HUES64 (cell line): ENCODE data around the gene ST8SIA5.

Source experiments
- H3K27ac ChIP-seq: 2 replicates; pipeline ENCODE4 v1.7.0; 2013; ENCODE audit warnings: low read depth, low read length, inconsistent platforms
- H3K27me3 ChIP-seq: 2 replicates; pipeline ENCODE4 v1.6.1; 2013; ENCODE audit warnings: mild to moderate bottlenecking, low read length; ENCODE audit not compliant: insufficient read depth
- H3K36me3 ChIP-seq: 2 replicates; pipeline ENCODE4 v1.6.1; 2013; ENCODE audit warnings: mild to moderate bottlenecking, low read length; ENCODE audit not compliant: insufficient read depth
- H3K4me1 ChIP-seq: 2 replicates; pipeline ENCODE4 v1.6.1; 2013; ENCODE audit warnings: mild to moderate bottlenecking, low read length, moderate library complexity; ENCODE audit not compliant: insufficient read depth
- H3K4me3 ChIP-seq: 2 replicates; pipeline ENCODE4 v1.5.1; 2013; ENCODE audit warnings: mild to moderate bottlenecking, low read length, moderate library complexity
- H3K9ac ChIP-seq: 2 replicates; pipeline ENCODE4 v1.6.1; 2013; ENCODE audit warnings: mild to moderate bottlenecking, low read depth, low read length
- H3K9me3 ChIP-seq: 2 replicates; pipeline ENCODE4 v1.6.1; 2013; ENCODE audit warnings: low read depth, low read length; ENCODE audit not compliant: insufficient read depth
- WGBS: fragments of 150-250, 120-280 bp; methylation state at CpG from one replicate; pipeline ENCODE4 v1.1.7; 2013; ENCODE audit warnings: missing lambda C conversion rate; 5-methylcytosine and 5-hydroxymethylcytosine counted together

ST8SIA5 gene

DNA sequence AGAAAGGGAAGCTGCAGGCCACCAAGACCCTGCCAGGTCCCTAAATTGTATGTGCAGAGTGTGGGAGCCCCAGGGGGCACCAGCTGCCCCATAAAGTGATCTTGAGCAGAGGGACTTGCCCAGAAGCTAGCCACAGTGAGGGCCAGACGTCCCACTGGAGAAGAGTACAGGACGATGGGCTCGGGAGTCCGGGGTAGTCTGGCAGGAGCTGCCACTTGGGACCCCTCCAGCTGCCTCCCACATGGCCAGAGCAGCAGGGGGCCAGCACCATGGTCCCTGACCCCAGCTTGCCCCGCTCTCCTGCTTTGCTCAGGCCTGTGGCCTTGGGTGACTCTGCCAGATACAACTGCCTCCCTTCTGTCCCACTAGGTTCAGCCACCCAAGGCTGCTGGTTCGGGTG is 88.2 kb downstream of the ST8SIA5 start:
- H3K4me3 ChIP-seq: no peak overlapping the region
- no peaks in the 10 kb centered on the region for H3K27me3 ChIP-seq
- H3K4me1 ChIP-seq: no peaks in the 10 kb centered on the region
- no peaks in the 10 kb centered on the region for H3K36me3 ChIP-seq
- no peaks in the 10 kb centered on the region for H3K9me3 ChIP-seq
- no peak overlapping the region for H3K27ac ChIP-seq
- WGBS: 82% methylated on average over 6 of the region's 6 CpGs
- no peak overlapping the region for H3K9ac ChIP-seq

DNA sequence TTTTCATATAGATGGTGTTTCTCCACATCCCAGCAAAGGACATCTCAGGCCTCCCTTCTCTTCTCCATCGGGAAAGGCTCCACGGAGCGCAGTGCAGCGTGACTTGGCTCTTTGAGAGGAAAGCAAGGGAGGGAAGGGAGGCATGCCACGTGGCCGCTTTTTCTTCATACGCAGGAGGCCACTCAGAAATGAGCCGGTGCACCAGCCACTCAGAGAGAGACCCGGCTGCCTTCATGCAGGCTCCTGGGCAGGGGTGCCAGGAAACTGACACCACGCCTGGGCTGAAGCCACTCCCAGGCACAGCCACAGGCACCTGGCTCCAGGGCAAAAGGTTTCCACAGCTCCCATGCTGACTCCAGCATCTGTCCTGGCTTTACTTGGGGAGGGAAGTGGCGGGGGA is 88.7 kb downstream of the ST8SIA5 start:
- Histone ChIP-seq H3K27ac (no peak overlapping the region), H3K9ac (no peak overlapping the region), H3K4me3 (no peak overlapping the region), H3K27me3 (no peaks in the 10 kb centered on the region), H3K36me3 (no peaks in the 10 kb centered on the region), H3K9me3 (0 out of 2 replicates have a peak, but pooled peaks cover 4% of the 10 kb centered on the region), H3K4me1 (no peaks in the 10 kb centered on the region)
- 85% methylated on average over 11 of the region's 11 CpGs for WGBS

DNA sequence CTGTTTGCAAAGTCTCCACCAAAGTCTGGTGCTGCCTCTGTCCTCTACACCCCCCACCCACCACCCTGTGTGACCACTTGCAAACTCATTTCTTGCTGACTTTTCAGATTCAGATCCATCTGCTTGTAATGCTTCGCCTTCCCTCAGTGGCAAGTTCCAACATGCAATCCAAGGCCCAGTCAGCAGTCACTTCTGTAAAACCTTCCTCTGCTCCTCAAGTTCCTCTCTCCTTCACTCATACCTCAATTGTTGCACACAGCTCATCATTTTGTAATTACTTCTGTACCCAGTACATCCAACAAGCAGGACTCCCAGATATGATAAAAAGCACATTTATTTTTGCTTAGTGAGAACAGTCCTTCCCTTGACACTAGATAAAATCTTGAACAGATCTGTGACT is 93.3 kb downstream of the ST8SIA5 start:
- H3K4me3 ChIP-seq: no peak overlapping the region
- H3K9me3 ChIP-seq: 0 out of 2 replicates have a peak, but pooled peaks cover 4% of the 10 kb centered on the region
- H3K36me3 ChIP-seq: no peaks in the 10 kb centered on the region
- WGBS: 92% methylated on average over 1 of the region's 1 CpG
- no peaks in the 10 kb centered on the region for H3K27me3 ChIP-seq
- no peak overlapping the region for H3K27ac ChIP-seq
- no peak overlapping the region for H3K9ac ChIP-seq
- H3K4me1 ChIP-seq: no peaks in the 10 kb centered on the region

DNA sequence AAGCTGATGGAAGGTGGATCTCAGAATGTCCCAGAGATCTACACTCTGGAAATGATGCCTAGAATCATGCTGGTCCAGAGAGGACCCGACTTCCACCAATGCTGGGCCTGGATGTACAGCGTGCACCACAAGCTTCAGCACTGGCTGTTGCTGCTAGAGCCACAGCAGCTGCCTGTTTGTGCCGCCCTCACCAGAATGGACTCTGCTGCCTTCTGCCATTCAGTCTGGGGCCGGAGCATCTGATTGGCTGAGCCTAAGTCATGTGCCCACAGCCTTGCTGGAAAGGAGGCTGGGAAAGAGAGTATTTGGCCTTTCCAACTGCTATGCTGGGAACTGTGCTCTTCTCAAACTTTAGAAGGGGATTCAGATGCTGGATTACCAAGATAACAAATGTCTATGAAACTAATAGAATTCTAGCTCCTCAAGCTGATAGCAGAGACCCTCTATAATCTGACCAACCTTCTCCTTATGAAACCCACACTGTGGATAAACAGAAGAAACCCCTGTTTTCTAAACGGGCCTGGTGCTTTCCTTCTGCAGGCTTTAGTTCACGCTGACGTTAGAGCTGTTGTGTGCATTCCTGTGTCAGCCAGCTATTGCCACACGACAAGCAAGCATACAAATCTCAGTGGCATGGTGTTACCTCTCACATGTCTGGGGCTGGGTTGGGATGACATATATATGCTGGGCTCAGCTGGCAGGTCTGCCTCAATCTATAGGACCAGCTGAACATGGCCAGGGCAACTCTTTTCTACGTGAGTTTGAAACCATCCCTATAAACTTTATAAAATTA is 95.7 kb downstream of the ST8SIA5 start:
- Histone ChIP-seq H3K27me3 (no peaks in the 10 kb centered on the region), H3K9ac (no peak overlapping the region), H3K9me3 (0 out of 2 replicates have a peak, but pooled peaks cover 4% of the 10 kb centered on the region), H3K36me3 (no peaks in the 10 kb centered on the region), H3K4me1 (peaks cover 4% of the 10 kb centered on the region; the same call in 1 of the 2 replicates), H3K27ac (no peak overlapping the region), H3K4me3 (no peak overlapping the region)
- 83% methylated on average over 8 of the region's 9 CpGs for WGBS

DNA sequence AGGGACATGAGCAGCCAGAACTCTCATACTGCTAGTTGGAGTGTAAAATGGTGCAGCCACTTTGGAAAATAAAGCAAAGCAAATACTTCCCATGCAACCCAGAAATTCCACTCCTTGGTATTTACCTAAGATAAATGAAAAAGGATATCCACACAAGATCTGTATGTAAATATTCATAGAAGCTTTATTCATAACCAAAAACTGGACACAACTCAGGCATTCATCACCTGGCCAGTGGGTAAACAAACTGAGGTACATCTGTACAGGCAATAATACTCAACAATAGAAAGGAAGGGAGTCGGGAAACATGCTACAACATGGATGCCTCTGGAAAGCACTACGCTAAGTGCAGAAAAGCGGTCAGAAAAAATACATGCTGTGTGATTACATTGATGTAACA is 97.4 kb downstream of the ST8SIA5 start:
- Histone ChIP-seq H3K27ac (no peak overlapping the region), H3K9ac (no peak overlapping the region)
- 93% methylated on average over 3 of the region's 3 CpGs for WGBS

DNA sequence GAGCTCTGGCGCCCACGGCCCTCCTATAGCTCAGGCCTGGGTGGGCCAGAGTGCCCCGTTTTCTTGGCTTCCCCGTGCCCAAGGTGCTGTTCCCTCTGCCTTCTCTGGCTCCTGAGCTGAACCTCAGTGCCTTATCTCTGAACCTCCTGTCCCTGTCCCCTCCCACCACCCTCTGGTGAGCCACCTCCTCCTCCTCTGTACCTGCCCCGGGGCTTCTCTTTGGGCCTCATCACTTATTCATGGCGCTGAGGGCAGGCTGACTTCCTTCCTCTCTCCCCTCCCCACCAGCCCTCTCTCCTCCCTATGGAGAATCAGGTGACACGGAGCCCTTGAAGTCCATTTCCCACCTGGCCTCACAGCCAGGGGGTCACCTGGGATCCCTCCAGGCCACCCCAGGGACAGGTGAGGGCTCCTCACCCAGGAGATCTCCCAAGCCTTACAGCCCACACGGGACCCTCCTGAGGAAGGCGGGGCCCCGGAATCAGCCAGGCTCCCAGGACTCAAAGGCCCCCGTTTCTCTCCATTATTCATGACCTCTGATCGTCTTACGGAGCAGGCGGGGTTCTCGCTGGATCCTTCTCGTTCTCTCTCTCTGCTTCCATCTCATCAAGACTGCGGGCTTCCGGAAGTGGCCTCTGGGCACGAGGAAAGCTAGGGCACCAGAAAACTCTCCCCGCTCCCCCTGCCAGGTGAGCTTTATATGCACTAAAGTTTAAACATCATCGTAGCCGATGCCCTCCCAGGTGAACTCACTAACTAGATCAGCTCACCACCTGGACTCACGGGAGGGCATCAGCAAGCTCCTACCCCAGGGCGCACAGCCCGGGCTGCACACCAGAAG is 99.5 kb downstream of the ST8SIA5 start, which contains the start of gene LOXHD1:
LOXHD1 (minus strand) TSS at position 106 of the 841 bp plus-strand sequence. CDS start 187 bp downstream, outside the sequence.
- no peaks in the 10 kb centered on the region for H3K36me3 ChIP-seq
- H3K27me3 ChIP-seq: no peaks in the 10 kb centered on the region
- no peak within 1 kb of the TSS for H3K27ac ChIP-seq
- H3K4me3 ChIP-seq: no peak within 1 kb of the TSS
- peaks cover 4% of the 10 kb centered on the region; the same call in 1 of the 2 replicates for H3K4me1 ChIP-seq
- no peaks in the 10 kb centered on the region for H3K9me3 ChIP-seq
- WGBS: 77% methylated on average over 25 of the region's 25 CpGs
- H3K9ac ChIP-seq: no peak within 1 kb of the TSS

More for the DNA sequence above, 97.4 kb downstream of the ST8SIA5 start:
- Histone ChIP-seq H3K9me3 (0 out of 2 replicates have a peak, but pooled peaks cover 4% of the 10 kb centered on the region), H3K27me3 (no peaks in the 10 kb centered on the region), H3K4me1 (peaks cover 4% of the 10 kb centered on the region; the same call in 1 of the 2 replicates), H3K4me3 (no peak overlapping the region), H3K36me3 (no peaks in the 10 kb centered on the region)

DNA sequence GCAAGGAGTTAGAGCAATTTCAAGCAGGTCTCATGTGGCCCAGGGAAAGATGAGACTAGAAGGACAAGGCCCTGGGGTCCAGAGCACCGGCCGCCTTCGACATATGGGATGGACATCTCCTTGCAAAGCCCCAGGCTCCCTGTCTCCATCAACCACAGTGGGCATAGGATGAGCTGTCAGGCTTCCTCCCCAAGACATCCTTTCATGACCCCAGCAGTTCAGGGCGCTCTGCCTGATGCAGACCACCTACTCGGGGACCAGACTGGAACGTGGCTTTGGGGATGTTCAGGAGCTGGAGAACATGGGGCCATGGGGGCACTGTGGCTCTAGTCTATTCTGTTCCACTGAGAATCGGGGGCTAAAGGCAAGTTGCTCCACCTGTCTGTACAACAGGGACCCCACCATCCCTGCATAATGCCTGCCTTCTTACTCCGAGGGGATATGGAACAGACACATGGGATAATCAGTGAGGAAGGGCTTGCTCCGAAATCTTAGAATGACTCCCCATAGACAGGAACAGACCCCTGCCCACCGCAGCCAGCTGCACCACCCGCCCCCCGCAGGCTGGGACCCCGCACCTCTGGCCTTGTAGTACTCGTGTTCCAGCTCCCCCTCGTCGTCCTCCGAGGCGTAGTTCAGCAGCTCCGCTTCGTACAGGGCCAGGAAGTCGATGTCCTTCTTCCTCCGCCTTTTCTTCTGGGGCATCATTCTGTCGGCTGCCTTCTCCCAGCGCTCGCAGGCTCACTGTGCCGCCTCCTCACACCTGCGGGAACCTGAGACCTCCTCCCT is 100.3 kb downstream of the ST8SIA5 start:
- Histone ChIP-seq H3K36me3 (no peaks in the 10 kb centered on the region), H3K4me1 (peaks cover 4% of the 10 kb centered on the region; the same call in 1 of the 2 replicates), H3K9me3 (no peaks in the 10 kb centered on the region), H3K4me3 (no peak overlapping the region), H3K9ac (no peak overlapping the region), H3K27ac (no peak overlapping the region), H3K27me3 (no peaks in the 10 kb centered on the region)
- 90% methylated on average over 27 of the region's 27 CpGs for WGBS

DNA sequence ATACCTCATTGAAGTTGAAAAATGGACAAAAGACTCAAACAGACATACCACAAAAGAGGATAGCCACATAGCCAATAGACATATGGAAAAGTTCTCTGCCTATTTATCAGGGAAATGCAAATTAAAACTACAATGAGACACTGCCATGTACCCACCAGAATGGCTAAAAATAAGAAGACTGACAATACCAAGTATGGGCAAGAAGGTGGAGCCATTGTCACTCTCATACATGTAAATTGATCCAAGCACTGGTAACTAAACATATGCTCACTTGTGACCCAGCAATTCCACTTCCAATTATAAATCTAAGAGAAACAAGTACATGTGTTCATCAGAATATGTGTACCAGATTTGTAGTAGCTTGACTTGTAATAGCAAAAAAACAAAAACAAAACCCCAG is 104.5 kb downstream of the ST8SIA5 start:
- no peak overlapping the region for H3K9ac ChIP-seq
- no peak overlapping the region for H3K27ac ChIP-seq
- H3K27me3 ChIP-seq: no peaks in the 10 kb centered on the region
- no peaks in the 10 kb centered on the region for H3K9me3 ChIP-seq
- H3K4me3 ChIP-seq: no peak overlapping the region
- H3K36me3 ChIP-seq: no peaks in the 10 kb centered on the region
- peaks cover under 1% of the 10 kb centered on the region; the same call in 1 of the 2 replicates for H3K4me1 ChIP-seq

DNA sequence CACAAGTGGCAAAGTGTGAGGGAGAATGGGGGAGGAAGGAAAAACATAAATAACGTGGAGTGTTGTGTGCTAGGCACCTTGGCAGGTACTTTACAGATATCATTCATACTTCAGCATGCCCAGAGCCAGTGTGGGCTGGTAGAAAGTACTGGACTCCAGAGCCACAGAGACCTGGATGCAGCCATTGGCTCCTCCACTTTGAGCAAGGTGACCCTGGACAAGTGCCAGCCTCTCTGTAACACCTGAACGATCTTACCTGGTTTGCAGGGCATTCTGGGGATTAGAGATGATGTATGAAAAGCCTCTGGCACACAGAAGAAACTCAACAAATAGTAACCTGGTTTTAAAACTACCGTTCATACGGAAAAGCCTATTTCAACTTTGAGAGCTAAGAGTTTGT is 106.2 kb downstream of the ST8SIA5 start:
- 87% methylated on average over 4 of the region's 4 CpGs for WGBS
- H3K9ac ChIP-seq: no peak overlapping the region
- H3K27me3 ChIP-seq: no peaks in the 10 kb centered on the region
- H3K27ac ChIP-seq: no peak overlapping the region
- H3K4me1 ChIP-seq: no peaks in the 10 kb centered on the region
- no peaks in the 10 kb centered on the region for H3K9me3 ChIP-seq
- H3K4me3 ChIP-seq: no peak overlapping the region
- no peaks in the 10 kb centered on the region for H3K36me3 ChIP-seq

DNA sequence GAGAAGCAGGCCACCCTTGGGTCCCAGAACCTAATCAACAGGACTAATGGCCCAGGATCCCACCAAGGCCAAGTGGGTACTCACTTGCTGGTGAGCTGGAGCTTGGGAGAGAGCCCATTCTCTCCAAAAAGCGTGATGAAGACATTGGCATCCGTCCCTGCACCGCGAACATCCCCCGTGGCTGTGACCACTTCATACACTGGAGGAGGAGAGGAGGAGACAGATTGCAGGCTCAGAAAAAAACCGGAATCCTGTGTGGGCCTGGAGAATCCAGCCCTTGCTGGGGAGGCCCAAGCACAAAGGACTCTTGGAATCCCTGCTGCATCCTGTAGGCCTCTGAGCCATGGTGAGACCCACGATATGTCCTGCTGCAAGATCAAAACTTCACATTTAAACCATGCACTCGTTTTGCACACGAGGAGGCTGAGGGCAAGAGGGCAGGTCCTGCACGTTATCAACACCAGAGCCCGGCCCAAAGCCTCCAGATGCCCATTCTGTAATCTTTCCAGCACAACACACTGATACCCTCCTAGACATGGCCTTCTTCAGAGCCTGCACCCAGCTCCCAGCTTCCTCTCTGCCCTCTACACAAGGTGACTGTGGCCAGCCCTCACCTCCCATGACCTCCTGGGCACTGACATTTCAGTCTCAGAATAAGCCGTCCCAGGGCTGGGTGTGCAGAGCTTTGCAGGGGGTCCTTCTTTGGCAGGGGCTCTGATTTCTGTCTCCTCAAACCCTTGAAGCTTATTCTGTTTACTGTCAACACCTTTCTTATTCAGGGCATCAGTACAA is 107.6 kb downstream of the ST8SIA5 start:
- H3K27me3 ChIP-seq: no peaks in the 10 kb centered on the region
- no peak overlapping the region for H3K9ac ChIP-seq
- H3K9me3 ChIP-seq: no peaks in the 10 kb centered on the region
- no peak overlapping the region for H3K27ac ChIP-seq
- no peaks in the 10 kb centered on the region for H3K36me3 ChIP-seq
- 91% methylated on average over 12 of the region's 12 CpGs for WGBS
- H3K4me1 ChIP-seq: no peaks in the 10 kb centered on the region
- no peak overlapping the region for H3K4me3 ChIP-seq
